HG02588 (cell line): ENCODE data around the gene CCDC70.

Experiments used
- ATAC-seq: cut with Tn5 transposase; IDR thresholded peaks from one replicate; pipeline ENCODE4 v1.9.1; 2021; ENCODE audit warnings: mild to moderate bottlenecking, moderate library complexity; ENCODE audit not compliant: unreplicated experiment

CCDC70 gene

GRCh38 chr13:51856998-51857397 lies 4.8 kb upstream of the CCDC70 start:
- no peak for ATAC-seq

- no peak for ATAC-seq
Observed at GRCh38 chr13:51858433-51859247, 3.1 kb upstream of the CCDC70 start.

GRCh38 chr13:51862957-51863356 lies 1.2 kb downstream of the CCDC70 start:
- no peak for ATAC-seq

GRCh38 chr13:51865838-51866237 lies 4.1 kb downstream of the CCDC70 start:
- no peak for ATAC-seq

GRCh38 chr13:51867062-51867461 lies 5.3 kb downstream of the CCDC70 start:
- ATAC-seq = no peak

GRCh38 chr13:51869916-51870315 lies 8.1 kb downstream of the CCDC70 start:
- no peak for ATAC-seq

- ATAC-seq = no peak
Observed at GRCh38 chr13:51870616-51871015, 8.8 kb downstream of the CCDC70 start.

GRCh38 chr13:51873117-51873798 lies 11.5 kb downstream of the CCDC70 start:
- no peak for ATAC-seq

GRCh38 chr13:51873837-51874236 lies 12.1 kb downstream of the CCDC70 start:
- ATAC-seq = no peak

- ATAC-seq = no peak
Observed at GRCh38 chr13:51874651-51875050, 12.9 kb downstream of the CCDC70 start.

- no peak for ATAC-seq
Observed at GRCh38 chr13:51879133-51879532, 17.4 kb downstream of the CCDC70 start.

GRCh38 chr13:51881296-51881695 lies 19.5 kb downstream of the CCDC70 start:
- no peak for ATAC-seq

GRCh38 chr13:51882570-51883225 lies 20.9 kb downstream of the CCDC70 start:
- ATAC-seq = no peak

GRCh38 chr13:51883226-51883600 lies 21.4 kb downstream of the CCDC70 start:
- ATAC-seq = no peak

GRCh38 chr13:51885651-51886050 lies 23.9 kb downstream of the CCDC70 start:
- no peak for ATAC-seq

GRCh38 chr13:51887468-51887867 lies 25.7 kb downstream of the CCDC70 start:
- no peak for ATAC-seq

GRCh38 chr13:51892657-51893056 lies 30.9 kb downstream of the CCDC70 start:
- no peak for ATAC-seq

GRCh38 chr13:51894239-51894638 lies 32.5 kb downstream of the CCDC70 start:
- no peak for ATAC-seq

- ATAC-seq = no peak
Observed at GRCh38 chr13:51895906-51896888, 34.4 kb downstream of the CCDC70 start.

GRCh38 chr13:51900471-51900870 lies 38.7 kb downstream of the CCDC70 start:
- ATAC-seq = no peak

- ATAC-seq = no peak
Observed at GRCh38 chr13:51902776-51903175, 41.0 kb downstream of the CCDC70 start.
